Measurements from ENCODE around the gene RAI1.
A peak's percentile ranks its signal among the peaks of the same experiment; 100 is the strongest.

RAI1 gene

DNA sequence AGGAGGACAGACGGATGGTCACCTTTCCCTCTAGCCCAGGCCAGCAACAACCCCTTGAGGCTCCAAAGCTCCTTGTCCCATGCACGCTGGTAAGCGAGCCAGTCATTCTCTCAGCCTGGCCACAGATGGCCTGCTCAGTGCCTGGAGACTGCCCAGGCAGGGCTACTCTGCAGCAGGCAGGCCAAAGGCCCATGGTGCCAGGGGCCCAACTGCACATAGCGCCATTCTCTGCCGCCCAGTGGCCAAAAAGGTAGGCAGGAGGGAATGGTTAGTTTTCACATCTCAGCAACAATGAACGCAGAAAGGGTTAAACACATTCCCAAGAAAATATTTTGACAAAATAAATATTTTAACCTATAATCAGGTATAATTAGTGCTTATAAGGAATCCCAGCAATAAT, 163.2 kb downstream of the RAI1 start:
- Histone ChIP-seq H3K4me1 (ENCODE audit: control insufficient read depth in 2 of 2, insufficient read depth in 1 of 2, low read depth in 1 of 2, low read length in 2 of 2) (peaks cover 23 to 29% of the 10 kb centered on the region in 2 donors), H3K14ac (ENCODE audit: low read length) (no peak overlapping the region), H3K4ac (ENCODE audit: low read length) (no peak overlapping the region), H2BK12ac (ENCODE audit: low read length) (no peak overlapping the region), H3K4me2 (ENCODE audit: insufficient read depth, low read length, poor library complexity, severe bottlenecking) (no peak overlapping the region), H3K4me3 (ENCODE audit: low read length in 2 of 2) (no peak overlapping the region), H3K27me3 (ENCODE audit: control insufficient read depth in 3 of 3, insufficient read depth in 3 of 3, low read depth in 1 of 3, low read length in 3 of 3) (peaks cover 0 to 3% (median 0%) of the 10 kb centered on the region in 3 experiments), H3K23ac (ENCODE audit: low read depth, low read length, poor library complexity) (no peak overlapping the region), H2AK5ac (ENCODE audit: low read depth, low read length) (peak overlapping the region; percentile 88), H3K27ac (replicated peaks; ENCODE audit: low read length) (no peak overlapping the region), H2AFZ (ENCODE audit: low read length) (no peak overlapping the region), H2BK120ac (ENCODE audit: low read depth, low read length) (no peak overlapping the region), H2BK15ac (ENCODE audit: low read length) (peak overlapping the region; percentile 30), H2BK5ac (ENCODE audit: low read length) (peak overlapping the region; percentile 54), H3K18ac (ENCODE audit: low read length) (peak overlapping the region; percentile 3), H3K36me3 (replicated peaks in 1 of 2; ENCODE audit: control insufficient read depth in 2 of 2, insufficient read depth in 2 of 2, low read length in 2 of 2) (no peaks in the 10 kb centered on the region), H4K8ac (ENCODE audit: low read depth, low read length) (no peak overlapping the region), H4K91ac (ENCODE audit: low read depth, low read length, poor library complexity) (no peak overlapping the region), H3K9ac (ENCODE audit: low read depth, low read length, poor library complexity) (no peak overlapping the region), H3K79me1 (ENCODE audit: low read depth, low read length) (no peaks in the 10 kb centered on the region), H3K9me3 (replicated peaks in 1 of 2; ENCODE audit: control insufficient read depth in 2 of 2, insufficient read depth in 1 of 2, low read depth in 1 of 2, low read length in 2 of 2) (no peaks in the 10 kb centered on the region)
- no peak for DNase-seq (ENCODE audit: low spot score)
- WGBS, 2 donors (ENCODE audit: extremely low coverage in 2 of 2, insufficient read length in 2 of 2, insufficient replicate concordance in 1 of 2): no CpG with 5 or more reads among the region's 6 CpGs

DNA sequence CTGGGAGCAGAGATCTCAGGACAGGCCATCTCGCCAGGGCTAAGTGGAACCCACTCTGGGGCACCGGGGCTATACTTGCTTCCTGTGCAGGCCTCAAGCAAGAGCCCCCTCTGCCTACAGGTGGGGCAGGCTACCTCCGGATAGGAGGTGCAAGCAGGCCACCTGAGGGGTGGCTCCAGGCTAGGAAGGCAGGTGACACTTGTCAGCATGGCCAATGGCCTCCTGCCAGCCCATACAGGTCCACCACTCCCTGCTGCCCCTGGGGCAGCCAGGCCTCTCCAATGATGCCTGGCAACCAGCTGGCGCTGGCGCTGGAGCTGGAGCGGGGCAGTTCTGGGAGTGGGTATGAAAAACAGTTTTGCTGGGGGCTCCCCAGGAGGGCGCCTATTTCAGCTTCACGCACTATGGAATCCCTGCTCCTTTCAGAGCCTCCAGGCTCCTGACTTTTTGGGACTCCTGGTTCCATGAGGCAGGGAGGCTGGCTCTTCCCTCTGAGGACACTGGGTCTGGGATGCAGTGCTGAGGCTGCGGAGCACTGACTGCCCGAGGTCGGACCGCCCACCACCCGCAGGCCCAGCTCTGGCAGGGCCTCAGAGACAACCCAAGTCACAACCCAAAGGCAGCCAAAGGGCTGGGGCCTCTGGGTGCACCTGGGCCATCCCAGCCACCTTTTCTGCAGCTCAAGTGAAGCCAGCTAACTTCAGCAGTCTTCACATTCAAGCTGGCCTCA, 164.0 kb downstream of the RAI1 start:
- peak overlapping the region; percentile 55 for H3K18ac ChIP-seq (ENCODE audit: low read length)
- peak overlapping the region; percentile 21 for H2BK120ac ChIP-seq (ENCODE audit: low read depth, low read length)
- no peak overlapping the region for H3K14ac ChIP-seq (ENCODE audit: low read length)
- peaks cover 29 to 32% of the 10 kb centered on the region in 2 donors for H3K4me1 ChIP-seq (ENCODE audit: control insufficient read depth in 2 of 2, insufficient read depth in 1 of 2, low read depth in 1 of 2, low read length in 2 of 2)
- no peak overlapping the region for H3K9ac ChIP-seq (ENCODE audit: low read depth, low read length, poor library complexity)
- no CpG with 5 or more reads among the region's 13 CpGs for WGBS, 2 donors (ENCODE audit: extremely low coverage in 2 of 2, insufficient read length in 2 of 2, insufficient replicate concordance in 1 of 2)
- H3K79me1 ChIP-seq (ENCODE audit: low read depth, low read length): no peaks in the 10 kb centered on the region
- no peak overlapping the region for H3K27ac ChIP-seq (replicated peaks; ENCODE audit: low read length)
- no peak for DNase-seq (ENCODE audit: low spot score)
- peak overlapping the region; percentile 39 for H3K4ac ChIP-seq (ENCODE audit: low read length)
- H2BK15ac ChIP-seq (ENCODE audit: low read length): peak overlapping the region; percentile 16
- no peaks in the 10 kb centered on the region for H3K36me3 ChIP-seq (replicated peaks in 1 of 2; ENCODE audit: control insufficient read depth in 2 of 2, insufficient read depth in 2 of 2, low read length in 2 of 2)
- no peaks in the 10 kb centered on the region for H3K9me3 ChIP-seq (replicated peaks in 1 of 2; ENCODE audit: control insufficient read depth in 2 of 2, insufficient read depth in 1 of 2, low read depth in 1 of 2, low read length in 2 of 2)
- H3K4me2 ChIP-seq (ENCODE audit: insufficient read depth, low read length, poor library complexity, severe bottlenecking): no peak overlapping the region
- no peak overlapping the region for H4K8ac ChIP-seq (ENCODE audit: low read depth, low read length)
- no peak overlapping the region for H3K4me3 ChIP-seq (ENCODE audit: low read length in 2 of 2)
- H3K27me3 ChIP-seq (ENCODE audit: control insufficient read depth in 3 of 3, insufficient read depth in 3 of 3, low read depth in 1 of 3, low read length in 3 of 3): peaks cover 0 to 3% (median 0%) of the 10 kb centered on the region in 3 experiments
- H4K91ac ChIP-seq (ENCODE audit: low read depth, low read length, poor library complexity): no peak overlapping the region
- no peak overlapping the region for H2BK5ac ChIP-seq (ENCODE audit: low read length)
- H2AK5ac ChIP-seq (ENCODE audit: low read depth, low read length): peak overlapping the region; percentile 95
- peak overlapping the region; percentile 82 for H2BK12ac ChIP-seq (ENCODE audit: low read length)
- no peak overlapping the region for H2AFZ ChIP-seq (ENCODE audit: low read length)
- no peak overlapping the region for H3K23ac ChIP-seq (ENCODE audit: low read depth, low read length, poor library complexity)

DNA sequence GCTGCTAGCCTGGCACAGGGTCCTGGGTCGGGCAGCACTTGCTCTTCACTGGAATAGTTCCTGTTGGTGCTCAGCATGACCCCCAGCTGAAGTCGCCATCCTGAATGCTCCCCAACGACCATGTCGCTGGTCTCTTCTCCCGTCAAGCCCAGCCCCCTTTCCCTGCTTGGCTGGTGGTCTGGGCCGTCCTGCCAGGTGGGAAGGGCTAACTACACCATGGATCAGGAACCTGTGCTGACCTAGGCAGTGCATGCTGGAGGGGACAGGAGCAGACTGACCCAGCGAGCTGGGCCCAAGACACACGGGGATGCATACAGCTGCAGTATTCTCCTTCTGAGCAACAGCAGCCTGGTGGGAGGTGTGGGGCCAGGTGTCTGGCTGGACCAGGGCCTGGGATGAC, 164.7 kb downstream of the RAI1 start:
- H3K36me3 ChIP-seq (replicated peaks in 1 of 2; ENCODE audit: control insufficient read depth in 2 of 2, insufficient read depth in 2 of 2, low read length in 2 of 2): no peaks in the 10 kb centered on the region
- no peak overlapping the region for H3K27ac ChIP-seq (replicated peaks; ENCODE audit: low read length)
- H3K4me2 ChIP-seq (ENCODE audit: insufficient read depth, low read length, poor library complexity, severe bottlenecking): no peak overlapping the region
- no peak overlapping the region for H3K4ac ChIP-seq (ENCODE audit: low read length)
- H3K79me1 ChIP-seq (ENCODE audit: low read depth, low read length): no peaks in the 10 kb centered on the region
- no peak overlapping the region for H4K8ac ChIP-seq (ENCODE audit: low read depth, low read length)
- H3K4me1 ChIP-seq (ENCODE audit: control insufficient read depth in 2 of 2, insufficient read depth in 1 of 2, low read depth in 1 of 2, low read length in 2 of 2): peaks cover 29 to 32% of the 10 kb centered on the region in 2 donors
- DNase-seq (ENCODE audit: low spot score): no peak
- H3K14ac ChIP-seq (ENCODE audit: low read length): no peak overlapping the region
- H2BK15ac ChIP-seq (ENCODE audit: low read length): peak overlapping the region; percentile 11
- H4K91ac ChIP-seq (ENCODE audit: low read depth, low read length, poor library complexity): no peak overlapping the region
- H3K9me3 ChIP-seq (replicated peaks in 1 of 2; ENCODE audit: control insufficient read depth in 2 of 2, insufficient read depth in 1 of 2, low read depth in 1 of 2, low read length in 2 of 2): no peaks in the 10 kb centered on the region
- no CpG with 5 or more reads among the region's 8 CpGs for WGBS, 2 donors (ENCODE audit: extremely low coverage in 2 of 2, insufficient read length in 2 of 2, insufficient replicate concordance in 1 of 2)
- H2BK12ac ChIP-seq (ENCODE audit: low read length): no peak overlapping the region
- H3K18ac ChIP-seq (ENCODE audit: low read length): peak overlapping the region; percentile 66
- no peak overlapping the region for H3K9ac ChIP-seq (ENCODE audit: low read depth, low read length, poor library complexity)
- peak overlapping the region; percentile 43 for H2BK5ac ChIP-seq (ENCODE audit: low read length)
- no peak overlapping the region for H3K4me3 ChIP-seq (ENCODE audit: low read length in 2 of 2)
- H2BK120ac ChIP-seq (ENCODE audit: low read depth, low read length): peak overlapping the region; percentile 14
- no peak overlapping the region for H3K23ac ChIP-seq (ENCODE audit: low read depth, low read length, poor library complexity)
- H2AK5ac ChIP-seq (ENCODE audit: low read depth, low read length): peak overlapping the region; percentile 38
- no peak overlapping the region for H2AFZ ChIP-seq (ENCODE audit: low read length)
- H3K27me3 ChIP-seq (ENCODE audit: control insufficient read depth in 3 of 3, insufficient read depth in 3 of 3, low read depth in 1 of 3, low read length in 3 of 3): peaks cover 0 to 3% (median 0%) of the 10 kb centered on the region in 3 experiments

DNA sequence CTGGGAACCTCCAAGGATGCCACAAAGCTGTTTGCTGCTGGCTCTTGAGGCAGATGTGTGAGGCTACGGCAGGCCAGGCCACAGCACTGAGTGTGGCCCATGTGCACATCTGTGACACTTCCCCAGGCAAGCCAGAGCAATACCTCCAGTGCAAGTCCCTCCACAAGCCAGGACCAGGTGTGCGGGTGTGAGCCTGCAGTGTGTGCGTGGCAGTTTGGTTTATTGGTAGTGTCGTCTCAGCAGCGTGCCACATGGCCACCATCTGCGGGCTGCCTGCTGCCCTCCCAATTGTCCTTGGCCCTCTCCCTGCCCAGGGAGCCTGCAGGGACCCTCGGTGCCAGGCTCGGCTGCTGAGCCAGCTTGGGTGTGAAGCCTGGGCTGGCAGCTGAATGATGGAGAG, 165.4 kb downstream of the RAI1 start:
- H3K27me3 ChIP-seq (ENCODE audit: control insufficient read depth in 3 of 3, insufficient read depth in 3 of 3, low read depth in 1 of 3, low read length in 3 of 3): peaks cover 0 to 3% (median 0%) of the 10 kb centered on the region in 3 experiments
- H3K4me2 ChIP-seq (ENCODE audit: insufficient read depth, low read length, poor library complexity, severe bottlenecking): no peak overlapping the region
- H2BK120ac ChIP-seq (ENCODE audit: low read depth, low read length): no peak overlapping the region
- H4K8ac ChIP-seq (ENCODE audit: low read depth, low read length): no peak overlapping the region
- H3K9ac ChIP-seq (ENCODE audit: low read depth, low read length, poor library complexity): no peak overlapping the region
- peak overlapping the region; percentile 43 for H2BK5ac ChIP-seq (ENCODE audit: low read length)
- no peak overlapping the region for H2AFZ ChIP-seq (ENCODE audit: low read length)
- no peaks in the 10 kb centered on the region for H3K9me3 ChIP-seq (replicated peaks in 1 of 2; ENCODE audit: control insufficient read depth in 2 of 2, insufficient read depth in 1 of 2, low read depth in 1 of 2, low read length in 2 of 2)
- peak overlapping the region; percentile 76 for H3K18ac ChIP-seq (ENCODE audit: low read length)
- H3K4ac ChIP-seq (ENCODE audit: low read length): no peak overlapping the region
- no peak overlapping the region for H3K27ac ChIP-seq (replicated peaks; ENCODE audit: low read length)
- no peaks in the 10 kb centered on the region for H3K36me3 ChIP-seq (replicated peaks in 1 of 2; ENCODE audit: control insufficient read depth in 2 of 2, insufficient read depth in 2 of 2, low read length in 2 of 2)
- H2BK15ac ChIP-seq (ENCODE audit: low read length): peak overlapping the region; percentile 93
- H3K4me3 ChIP-seq (ENCODE audit: low read length in 2 of 2): no peak overlapping the region
- no peak overlapping the region for H3K14ac ChIP-seq (ENCODE audit: low read length)
- no CpG with 5 or more reads among the region's 8 CpGs for WGBS, 2 donors (ENCODE audit: extremely low coverage in 2 of 2, insufficient read length in 2 of 2, insufficient replicate concordance in 1 of 2)
- H4K91ac ChIP-seq (ENCODE audit: low read depth, low read length, poor library complexity): no peak overlapping the region
- H2BK12ac ChIP-seq (ENCODE audit: low read length): peak overlapping the region; percentile 50
- peaks cover 32 to 36% of the 10 kb centered on the region in 2 donors for H3K4me1 ChIP-seq (ENCODE audit: control insufficient read depth in 2 of 2, insufficient read depth in 1 of 2, low read depth in 1 of 2, low read length in 2 of 2)
- peak overlapping the region; percentile 95 for H2AK5ac ChIP-seq (ENCODE audit: low read depth, low read length)
- no peak for DNase-seq (ENCODE audit: low spot score)
- H3K23ac ChIP-seq (ENCODE audit: low read depth, low read length, poor library complexity): peak overlapping the region; percentile 62
- no peaks in the 10 kb centered on the region for H3K79me1 ChIP-seq (ENCODE audit: low read depth, low read length)

All from neuronal stem cell (in vitro differentiated cells).